C4-2B (cell line): ENCODE data around the gene PLK5.

ENCODE experiments used
- ZFX ChIP-seq: fragments of 450-650 bp; IDR thresholded peaks from 2 replicates; pipeline ENCODE4 v1.6.1; 2017
- TF ChIP-seq, protein P1 (sequence below): fragments of 450-650 bp; conservative IDR thresholded peaks from 2 replicates; pipeline ENCODE4 v1.5.1; 2017; ENCODE audit warnings: mild to moderate bottlenecking

DNA sequence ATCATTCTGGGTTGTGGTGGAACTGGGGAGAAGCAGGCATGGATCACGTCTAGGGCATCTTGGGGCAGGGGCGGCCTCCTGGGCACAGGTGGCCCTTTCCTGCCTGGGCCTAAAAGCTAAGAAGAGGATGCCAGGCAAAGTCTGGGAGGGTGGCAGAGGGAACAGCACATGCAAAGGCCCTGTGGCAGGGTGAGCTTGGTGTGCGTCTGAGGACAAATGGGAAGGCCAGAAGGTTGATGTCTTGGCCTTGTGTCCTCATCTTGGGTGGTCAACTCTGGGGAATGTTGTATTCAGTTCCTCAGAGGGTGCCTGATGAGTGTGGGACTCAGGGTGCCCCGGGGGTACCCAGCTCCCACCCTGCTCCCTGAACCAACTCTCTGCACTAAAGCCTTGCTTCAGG is 5.4 kb upstream of the PLK5 start:
- TF ChIP-seq, protein P1, sequence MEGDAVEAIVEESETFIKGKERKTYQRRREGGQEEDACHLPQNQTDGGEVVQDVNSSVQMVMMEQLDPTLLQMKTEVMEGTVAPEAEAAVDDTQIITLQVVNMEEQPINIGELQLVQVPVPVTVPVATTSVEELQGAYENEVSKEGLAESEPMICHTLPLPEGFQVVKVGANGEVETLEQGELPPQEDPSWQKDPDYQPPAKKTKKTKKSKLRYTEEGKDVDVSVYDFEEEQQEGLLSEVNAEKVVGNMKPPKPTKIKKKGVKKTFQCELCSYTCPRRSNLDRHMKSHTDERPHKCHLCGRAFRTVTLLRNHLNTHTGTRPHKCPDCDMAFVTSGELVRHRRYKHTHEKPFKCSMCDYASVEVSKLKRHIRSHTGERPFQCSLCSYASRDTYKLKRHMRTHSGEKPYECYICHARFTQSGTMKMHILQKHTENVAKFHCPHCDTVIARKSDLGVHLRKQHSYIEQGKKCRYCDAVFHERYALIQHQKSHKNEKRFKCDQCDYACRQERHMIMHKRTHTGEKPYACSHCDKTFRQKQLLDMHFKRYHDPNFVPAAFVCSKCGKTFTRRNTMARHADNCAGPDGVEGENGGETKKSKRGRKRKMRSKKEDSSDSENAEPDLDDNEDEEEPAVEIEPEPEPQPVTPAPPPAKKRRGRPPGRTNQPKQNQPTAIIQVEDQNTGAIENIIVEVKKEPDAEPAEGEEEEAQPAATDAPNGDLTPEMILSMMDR, result no peak
- no peak for TF ChIP-seq ZFX
